ENCODE data around the gene PFDN1. TPM values are rescaled to one million over a fixed set of nuclear protein-coding genes. Genes with fewer than 3 reads are reported as not detected.

Gene PFDN1
- total and polyA plus RNA-seq, 5 donors from 2014 or later = 34.3 to 152 (median 109) TPM

DNA sequence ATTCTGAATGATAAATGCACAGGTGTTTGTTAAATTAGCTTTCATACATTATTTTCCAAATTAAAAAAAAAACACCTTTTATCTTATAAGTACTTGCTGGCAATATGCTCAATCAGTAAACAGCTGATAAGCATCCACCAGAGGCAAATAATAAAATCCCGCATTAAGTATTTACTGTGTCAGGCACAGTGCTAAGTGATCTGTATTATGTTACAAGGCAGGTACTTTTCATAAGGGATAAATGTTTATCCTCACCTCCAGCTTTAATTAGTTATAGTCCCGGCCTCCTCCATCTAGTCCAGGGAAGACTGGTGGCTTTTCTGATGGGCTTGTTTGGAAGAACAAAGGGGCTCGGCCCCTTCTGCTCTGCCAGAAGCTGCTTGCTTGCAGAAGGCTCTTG lies 40.1 kb downstream of the PFDN1 start:
- H3K36me3 Mint-ChIP-seq = peaks cover 31% of the 10 kb centered on the region
- peaks cover 4% of the 10 kb centered on the region for H3K4me1 ChIP-seq (ENCODE audit: control insufficient read depth, insufficient read depth, low read length, poor library complexity, severe bottlenecking)
- DNase-seq (no peak), ATAC-seq (ENCODE audit: low read depth in 2 of 2) (no peak)
- peaks cover 0 to 3% (median 0%) of the 10 kb centered on the region in 7 donors for H3K9me3 Mint-ChIP-seq
- no peak overlapping the region for H3K4me3 Mint-ChIP-seq
- H3K27ac Mint-ChIP-seq = no peak overlapping the region
- peaks cover 13 to 57% (median 40%) of the 10 kb centered on the region in 4 donors for H3K4me1 Mint-ChIP-seq
- no peaks in the 10 kb centered on the region for H3K9me3 ChIP-seq (ENCODE audit: control insufficient read depth in 2 of 2, low read length in 2 of 2)
- no peak overlapping the region for H3K4me3 ChIP-seq (ENCODE audit: low read depth, low read length)
- H3K36me3 ChIP-seq (ENCODE audit: control insufficient read depth, insufficient read depth, low read length) = peaks cover 17% of the 10 kb centered on the region
- H3K27me3 Mint-ChIP-seq = no peaks in the 10 kb centered on the region
- no peak overlapping the region for H3K27ac ChIP-seq (ENCODE audit: insufficient read depth, low read length, poor library complexity, severe bottlenecking)
- H3K27me3 ChIP-seq (ENCODE audit: control insufficient read depth, insufficient read depth, low read length) = no peaks in the 10 kb centered on the region

DNA sequence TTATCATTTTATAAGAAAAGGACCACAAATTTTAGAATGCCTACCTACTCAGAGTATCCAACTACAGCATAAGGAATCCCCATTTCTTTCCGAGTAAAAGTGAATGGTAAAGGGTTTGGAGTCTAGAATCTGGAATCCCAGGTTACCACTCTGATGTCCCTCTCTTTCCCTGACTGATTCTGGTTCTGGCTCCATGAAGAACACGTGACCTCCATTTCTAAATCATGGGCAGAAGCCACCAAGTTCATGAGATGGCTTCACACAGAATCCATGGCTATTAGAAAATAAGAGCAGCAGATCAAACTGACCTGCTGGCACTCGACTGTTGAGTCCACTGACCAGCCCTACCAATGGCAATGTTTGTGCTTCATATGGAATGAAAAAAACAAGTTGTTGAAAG lies 40.7 kb downstream of the PFDN1 start:
- DNase-seq (no peak), ATAC-seq (ENCODE audit: low read depth in 2 of 2) (no peak)
- no peaks in the 10 kb centered on the region for H3K27me3 Mint-ChIP-seq
- peaks cover 0 to 3% (median 0%) of the 10 kb centered on the region in 7 donors for H3K9me3 Mint-ChIP-seq
- peaks cover 19 to 53% (median 40%) of the 10 kb centered on the region in 4 donors for H3K4me1 Mint-ChIP-seq
- Histone ChIP-seq H3K9me3 (ENCODE audit: control insufficient read depth in 2 of 2, low read length in 2 of 2) (no peaks in the 10 kb centered on the region), H3K27me3 (ENCODE audit: control insufficient read depth, insufficient read depth, low read length) (no peaks in the 10 kb centered on the region), H3K4me1 (ENCODE audit: control insufficient read depth, insufficient read depth, low read length, poor library complexity, severe bottlenecking) (peaks cover 4% of the 10 kb centered on the region), H3K36me3 (ENCODE audit: control insufficient read depth, insufficient read depth, low read length) (peaks cover 19% of the 10 kb centered on the region), H3K4me3 (ENCODE audit: low read depth, low read length) (no peak overlapping the region), H3K27ac (ENCODE audit: insufficient read depth, low read length, poor library complexity, severe bottlenecking) (no peak overlapping the region)
- H3K27ac Mint-ChIP-seq = peak overlapping the region in 1 of 3 donors; percentile 33
- peaks cover 37% of the 10 kb centered on the region for H3K36me3 Mint-ChIP-seq
- no peak overlapping the region for H3K4me3 Mint-ChIP-seq

DNA sequence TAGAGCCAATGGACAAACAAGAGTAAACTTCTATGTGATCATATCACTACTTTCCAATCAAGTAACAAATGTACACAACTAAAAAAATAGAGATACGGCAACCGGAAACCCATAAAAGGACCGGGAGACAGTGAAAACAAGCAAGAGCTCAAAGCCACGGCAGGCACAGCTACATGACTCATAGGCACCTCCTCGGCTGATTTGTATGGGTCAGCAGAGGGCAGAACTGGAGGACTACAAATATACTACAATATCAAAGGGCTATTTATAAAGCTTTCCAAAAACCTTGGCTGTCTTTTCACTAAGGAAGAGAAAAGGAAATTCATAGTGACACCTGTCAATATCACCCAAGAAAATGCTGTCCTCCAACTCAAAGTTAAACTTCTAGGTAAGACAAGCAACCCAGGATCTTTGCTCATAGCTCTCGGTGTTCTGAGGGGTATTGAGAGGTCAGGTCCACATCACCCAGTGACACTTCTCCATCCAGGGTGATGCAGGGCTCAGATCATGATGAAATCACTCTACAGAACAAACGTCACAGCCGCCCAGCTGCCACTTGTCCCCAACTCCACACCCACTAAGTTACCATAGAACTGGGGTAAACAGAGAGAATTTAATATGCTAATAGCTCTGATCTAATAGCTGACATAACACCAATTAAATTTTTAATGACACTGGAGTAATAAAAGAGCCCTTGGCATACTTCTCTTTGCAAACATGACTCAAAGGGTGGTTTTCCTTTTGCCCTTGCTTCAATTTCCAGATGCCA lies 41.3 kb downstream of the PFDN1 start:
- H3K4me1 Mint-ChIP-seq = peaks cover 17 to 50% (median 40%) of the 10 kb centered on the region in 4 donors
- H3K9me3 Mint-ChIP-seq = peaks cover 0 to 3% (median 0%) of the 10 kb centered on the region in 7 donors
- Histone ChIP-seq H3K27ac (ENCODE audit: insufficient read depth, low read length, poor library complexity, severe bottlenecking) (no peak overlapping the region), H3K9me3 (ENCODE audit: control insufficient read depth in 2 of 2, low read length in 2 of 2) (no peaks in the 10 kb centered on the region), H3K36me3 (ENCODE audit: control insufficient read depth, insufficient read depth, low read length) (peaks cover 14% of the 10 kb centered on the region), H3K27me3 (ENCODE audit: control insufficient read depth, insufficient read depth, low read length) (no peaks in the 10 kb centered on the region), H3K4me1 (ENCODE audit: control insufficient read depth, insufficient read depth, low read length, poor library complexity, severe bottlenecking) (peaks cover 4% of the 10 kb centered on the region), H3K4me3 (ENCODE audit: low read depth, low read length) (no peak overlapping the region)
- H3K36me3 Mint-ChIP-seq = peaks cover 38% of the 10 kb centered on the region
- ATAC-seq (ENCODE audit: low read depth in 2 of 2) = peak; percentile 39 to 54
- no peak overlapping the region for H3K4me3 Mint-ChIP-seq
- no peaks in the 10 kb centered on the region for H3K27me3 Mint-ChIP-seq
- DNase-seq = peak in 1 of 3 donors; percentile 39
- H3K27ac Mint-ChIP-seq = peak overlapping the region in 2 of 3 donors; percentile 16 to 43

GRCh38 chr5:140260089-140260656 lies 42.7 kb downstream of the PFDN1 start:
- no peak overlapping the region for H3K4me3 Mint-ChIP-seq
- no peak overlapping the region for H3K27ac ChIP-seq (ENCODE audit: insufficient read depth, low read length, poor library complexity, severe bottlenecking)
- peaks cover 0 to 3% (median 0%) of the 10 kb centered on the region in 7 donors for H3K9me3 Mint-ChIP-seq
- no peaks in the 10 kb centered on the region for H3K27me3 Mint-ChIP-seq
- H3K27ac Mint-ChIP-seq = peak overlapping the region in 1 of 3 donors; percentile 71
- DNase-seq = no peak
- H3K9me3 ChIP-seq (ENCODE audit: control insufficient read depth in 2 of 2, low read length in 2 of 2) = no peaks in the 10 kb centered on the region
- peaks cover 38% of the 10 kb centered on the region for H3K36me3 Mint-ChIP-seq
- ATAC-seq (ENCODE audit: low read depth in 2 of 2) = no peak
- no peaks in the 10 kb centered on the region for H3K27me3 ChIP-seq (ENCODE audit: control insufficient read depth, insufficient read depth, low read length)
- no peak overlapping the region for H3K4me3 ChIP-seq (ENCODE audit: low read depth, low read length)
- peaks cover 14% of the 10 kb centered on the region for H3K36me3 ChIP-seq (ENCODE audit: control insufficient read depth, insufficient read depth, low read length)
- H3K4me1 ChIP-seq (ENCODE audit: control insufficient read depth, insufficient read depth, low read length, poor library complexity, severe bottlenecking) = peaks cover 4% of the 10 kb centered on the region
- H3K4me1 Mint-ChIP-seq = peaks cover 8 to 38% (median 33%) of the 10 kb centered on the region in 4 donors

GRCh38 chr5:140259500-140259899 lies 43.4 kb downstream of the PFDN1 start:
- Mint-ChIP-seq H3K4me3 (peak overlapping the region in 2 of 4 donors; percentile 8 to 45), H3K4me1 (peaks cover 8 to 36% (median 32%) of the 10 kb centered on the region in 4 donors), H3K9me3 (peaks cover 0 to 3% (median 0%) of the 10 kb centered on the region in 7 donors), H3K36me3 (peaks cover 38% of the 10 kb centered on the region), H3K27me3 (no peaks in the 10 kb centered on the region), H3K27ac (peak overlapping the region in 1 of 3 donors; percentile 48)
- DNase-seq (peak in 1 of 3 donors; percentile 89), ATAC-seq (ENCODE audit: low read depth in 2 of 2) (peak; percentile 57 to 76)
- peaks cover 14% of the 10 kb centered on the region for H3K36me3 ChIP-seq (ENCODE audit: control insufficient read depth, insufficient read depth, low read length)
- H3K4me3 ChIP-seq (ENCODE audit: low read depth, low read length) = no peak overlapping the region
- peaks cover 4% of the 10 kb centered on the region for H3K4me1 ChIP-seq (ENCODE audit: control insufficient read depth, insufficient read depth, low read length, poor library complexity, severe bottlenecking)
- H3K9me3 ChIP-seq (ENCODE audit: control insufficient read depth in 2 of 2, low read length in 2 of 2) = no peaks in the 10 kb centered on the region
- H3K27ac ChIP-seq (ENCODE audit: insufficient read depth, low read length, poor library complexity, severe bottlenecking) = no peak overlapping the region
- H3K27me3 ChIP-seq (ENCODE audit: control insufficient read depth, insufficient read depth, low read length) = no peaks in the 10 kb centered on the region

DNA sequence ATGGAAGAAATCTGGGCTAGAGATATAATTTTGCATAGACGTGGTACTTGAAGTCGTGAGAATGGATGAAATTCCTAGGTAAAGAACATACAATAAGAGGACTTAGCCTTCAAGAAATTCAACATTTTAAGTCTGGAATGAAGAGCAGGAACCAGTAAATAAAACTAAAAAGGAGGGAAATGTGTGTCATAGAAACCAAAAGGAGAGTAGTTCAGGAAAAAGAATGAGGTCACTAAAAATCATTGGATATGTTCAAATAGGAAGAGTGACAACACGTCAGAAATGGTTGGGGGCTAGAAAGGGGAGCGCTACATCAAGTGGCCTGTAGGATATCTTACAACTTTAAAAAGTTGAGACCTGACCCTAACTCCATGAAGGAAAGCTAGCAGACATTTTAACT lies 44.0 kb downstream of the PFDN1 start:
- Mint-ChIP-seq H3K36me3 (peaks cover 35% of the 10 kb centered on the region), H3K27ac (peak overlapping the region in 1 of 3 donors; percentile 45), H3K9me3 (peaks cover 0 to 2% (median 0%) of the 10 kb centered on the region in 7 donors), H3K4me1 (peaks cover 8 to 36% (median 29%) of the 10 kb centered on the region in 4 donors), H3K4me3 (no peak overlapping the region), H3K27me3 (no peaks in the 10 kb centered on the region)
- DNase-seq = no peak
- peaks cover 8% of the 10 kb centered on the region for H3K4me1 ChIP-seq (ENCODE audit: control insufficient read depth, insufficient read depth, low read length, poor library complexity, severe bottlenecking)
- peaks cover 14% of the 10 kb centered on the region for H3K36me3 ChIP-seq (ENCODE audit: control insufficient read depth, insufficient read depth, low read length)
- no peak for ATAC-seq (ENCODE audit: low read depth in 2 of 2)
- H3K9me3 ChIP-seq (ENCODE audit: control insufficient read depth in 2 of 2, low read length in 2 of 2) = no peaks in the 10 kb centered on the region
- H3K4me3 ChIP-seq (ENCODE audit: low read depth, low read length) = no peak overlapping the region
- no peak overlapping the region for H3K27ac ChIP-seq (ENCODE audit: insufficient read depth, low read length, poor library complexity, severe bottlenecking)
- H3K27me3 ChIP-seq (ENCODE audit: control insufficient read depth, insufficient read depth, low read length) = no peaks in the 10 kb centered on the region

- Mint-ChIP-seq H3K27ac (peak overlapping the region in 1 of 3 donors; percentile 34), H3K9me3 (peaks cover 0 to 2% (median 0%) of the 10 kb centered on the region in 7 donors), H3K36me3 (peaks cover 35% of the 10 kb centered on the region), H3K4me3 (no peak overlapping the region), H3K4me1 (peaks cover 8 to 36% (median 31%) of the 10 kb centered on the region in 4 donors), H3K27me3 (no peaks in the 10 kb centered on the region)
- no peak overlapping the region for H3K4me3 ChIP-seq (ENCODE audit: low read depth, low read length)
- no peak overlapping the region for H3K27ac ChIP-seq (ENCODE audit: insufficient read depth, low read length, poor library complexity, severe bottlenecking)
- H3K4me1 ChIP-seq (ENCODE audit: control insufficient read depth, insufficient read depth, low read length, poor library complexity, severe bottlenecking) = peaks cover 13% of the 10 kb centered on the region
- no peaks in the 10 kb centered on the region for H3K9me3 ChIP-seq (ENCODE audit: control insufficient read depth in 2 of 2, low read length in 2 of 2)
- ATAC-seq (ENCODE audit: low read depth in 2 of 2) (no peak), DNase-seq (no peak)
- H3K36me3 ChIP-seq (ENCODE audit: control insufficient read depth, insufficient read depth, low read length) = peaks cover 14% of the 10 kb centered on the region
- no peaks in the 10 kb centered on the region for H3K27me3 ChIP-seq (ENCODE audit: control insufficient read depth, insufficient read depth, low read length)
These were observed 44.9 kb downstream of the PFDN1 start for GRCh38 chr5:140258016-140258415.
